HG03432 (cell line): ENCODE data around the gene SLC12A9.
"Not testable (repeated sequence)": the region's sequence is repeated elsewhere in the genome, so short reads cannot be mapped to it uniquely, and the experiment has no call there.

ENCODE experiments used
- ATAC-seq: cut with Tn5 transposase; IDR thresholded peaks from one replicate; pipeline ENCODE4 v1.9.1; 2021; ENCODE audit warnings: mild to moderate bottlenecking, moderate library complexity; ENCODE audit not compliant: unreplicated experiment

SLC12A9 gene

DNA sequence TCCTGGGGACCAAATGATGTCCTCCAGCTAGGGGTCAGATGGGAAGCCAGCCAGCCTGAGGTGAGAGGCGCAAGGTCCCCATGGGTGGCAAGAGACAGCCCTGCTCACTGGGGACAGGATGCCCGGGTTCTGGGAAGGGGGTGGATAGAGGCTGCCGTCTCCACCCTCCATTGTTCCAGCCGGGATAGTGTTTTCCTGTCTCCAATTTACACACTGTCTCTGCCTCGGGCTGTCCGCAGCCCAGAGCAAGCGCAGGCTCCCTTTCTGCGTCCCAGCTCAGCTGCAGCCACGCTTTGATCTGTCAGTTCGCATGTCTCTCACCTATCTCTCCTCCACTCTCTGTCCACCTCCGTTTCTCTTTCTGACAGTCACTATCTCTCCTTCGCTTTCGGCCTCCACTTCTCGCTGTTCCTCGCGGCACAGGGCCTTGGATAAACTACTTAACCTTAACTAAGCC lies 27.3 kb upstream of the SLC12A9 start:
- ATAC-seq: no peak

DNA sequence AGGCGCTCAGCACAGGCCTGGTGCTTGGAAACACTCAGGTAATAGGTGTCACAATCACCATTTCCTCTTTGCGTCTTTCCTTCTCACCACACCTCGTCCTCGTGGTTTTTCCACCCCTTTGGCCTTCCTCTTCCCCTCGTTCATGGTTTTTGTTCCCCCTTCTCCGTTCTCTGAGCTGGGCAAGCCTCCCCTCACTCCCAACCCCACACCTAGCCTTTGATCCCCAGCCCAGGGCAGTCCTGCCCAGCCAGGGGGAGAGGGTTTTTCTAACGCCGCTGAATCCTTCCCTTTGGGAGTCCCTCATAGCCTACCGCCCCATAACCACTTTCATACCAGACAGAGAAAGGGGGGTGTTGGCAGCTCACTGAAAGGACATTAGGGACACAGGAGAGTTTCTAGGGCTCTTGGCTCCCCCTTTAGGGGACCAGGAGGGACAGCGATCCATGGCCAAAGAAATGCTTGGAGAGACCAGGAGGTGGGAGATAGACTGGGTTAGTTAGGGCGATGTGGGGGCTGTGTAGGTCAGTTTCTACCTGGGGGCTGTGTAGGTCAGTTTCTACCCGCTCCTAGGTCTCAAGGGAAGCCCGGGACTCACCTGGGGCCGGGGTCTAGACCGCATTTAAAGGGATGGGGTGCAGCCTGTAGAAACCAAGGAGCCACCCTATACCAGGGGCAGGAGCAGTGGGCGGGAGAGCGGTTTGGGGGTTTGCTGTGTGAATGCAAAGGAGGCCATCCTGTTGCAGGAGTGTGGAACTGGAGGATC lies 26.6 kb upstream of the SLC12A9 start:
- ATAC-seq: no peak

DNA sequence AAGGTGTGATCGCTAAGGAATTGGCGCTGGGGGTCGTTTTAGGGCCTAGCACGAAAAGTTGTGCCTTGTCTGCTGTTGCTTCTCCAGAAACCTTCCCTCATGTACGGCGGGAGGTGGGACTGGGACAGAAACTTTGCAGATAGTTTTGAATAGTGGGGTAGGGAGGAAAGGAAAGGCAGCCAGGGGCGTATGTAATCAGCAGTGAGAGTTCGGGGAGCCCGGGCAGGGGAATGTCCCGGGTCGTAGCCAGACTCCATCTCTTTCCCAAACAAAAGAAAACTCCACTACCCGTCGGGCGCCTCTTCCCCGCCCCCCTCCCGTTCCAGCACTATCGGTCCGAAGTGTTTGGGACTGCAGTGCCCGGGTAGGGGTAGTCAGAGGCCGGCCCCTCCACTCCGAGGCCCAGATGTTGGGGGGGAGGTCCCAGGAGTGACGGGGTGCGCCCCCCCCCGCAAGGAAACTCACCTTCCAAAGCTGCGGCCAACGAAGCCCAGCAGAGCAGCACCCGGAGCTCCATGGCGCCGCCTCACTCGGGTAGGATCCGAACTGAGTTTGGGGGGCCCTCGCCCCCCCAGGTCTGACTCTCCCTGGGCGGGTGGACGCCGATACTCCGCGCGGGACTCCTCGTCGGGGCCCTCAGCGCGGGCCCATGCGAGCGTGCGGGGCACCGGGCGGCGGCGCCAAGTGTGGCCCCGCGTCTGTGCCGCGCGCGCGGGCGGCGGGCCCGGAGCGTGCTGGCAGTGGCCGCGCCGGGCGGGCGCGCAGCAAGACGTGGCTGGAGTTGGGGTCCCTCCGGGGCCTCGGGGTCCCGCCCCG lies 25.8 kb upstream of the SLC12A9 start:
- ATAC-seq: no peak

DNA sequence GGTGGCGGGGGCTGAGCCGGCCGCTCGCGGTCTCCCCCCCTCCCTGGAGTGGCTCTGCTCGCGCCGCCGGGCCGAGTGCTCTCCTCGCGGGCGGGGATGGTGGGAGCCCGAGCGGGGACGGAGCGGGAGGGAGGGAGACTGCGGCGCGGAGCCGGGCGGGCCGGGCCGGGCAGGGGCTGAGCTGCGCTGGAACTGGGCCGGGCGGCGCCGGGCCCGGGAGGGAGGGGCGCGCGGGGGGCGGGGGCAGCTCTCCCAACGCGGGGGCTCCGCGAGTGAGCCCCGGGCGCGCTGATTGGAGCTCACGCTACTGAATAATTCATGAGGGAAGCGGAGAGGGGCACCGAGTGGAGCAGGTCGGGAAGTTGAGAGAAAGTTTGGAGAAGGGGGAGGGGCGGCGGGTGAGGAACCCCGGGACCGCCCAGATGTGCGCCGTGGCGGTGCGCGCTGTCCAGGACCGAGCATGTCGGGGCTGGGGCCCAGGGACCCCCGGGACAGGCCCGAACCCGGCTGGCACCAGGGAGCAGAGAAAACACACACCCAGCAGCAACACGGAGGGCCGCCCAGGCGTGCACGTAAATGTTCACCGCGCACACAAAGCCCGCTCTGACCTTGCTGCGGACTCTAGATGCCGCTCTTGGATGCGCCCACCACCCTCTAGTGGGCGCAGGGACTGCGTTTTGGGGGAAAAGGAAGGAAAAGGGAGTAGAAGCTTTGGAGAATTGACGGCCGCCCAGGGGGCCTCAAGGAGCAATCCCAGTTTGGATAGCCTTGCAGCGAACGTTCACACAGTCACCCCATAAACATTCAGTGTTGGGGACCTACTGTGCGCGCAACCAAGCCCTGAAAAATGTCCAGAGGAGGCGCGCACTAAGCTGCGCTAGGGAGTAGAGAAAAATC lies 24.9 kb upstream of the SLC12A9 start, which contains the start of gene EPHB4:
EPHB4 (minus strand) TSS at position 194 of the 897 bp plus-strand sequence. CDS start 493 bp downstream, outside the sequence.
- no peak for ATAC-seq

GRCh38 chr7:100829150-100829716 lies 23.3 kb upstream of the SLC12A9 start:
- ATAC-seq: no peak

DNA sequence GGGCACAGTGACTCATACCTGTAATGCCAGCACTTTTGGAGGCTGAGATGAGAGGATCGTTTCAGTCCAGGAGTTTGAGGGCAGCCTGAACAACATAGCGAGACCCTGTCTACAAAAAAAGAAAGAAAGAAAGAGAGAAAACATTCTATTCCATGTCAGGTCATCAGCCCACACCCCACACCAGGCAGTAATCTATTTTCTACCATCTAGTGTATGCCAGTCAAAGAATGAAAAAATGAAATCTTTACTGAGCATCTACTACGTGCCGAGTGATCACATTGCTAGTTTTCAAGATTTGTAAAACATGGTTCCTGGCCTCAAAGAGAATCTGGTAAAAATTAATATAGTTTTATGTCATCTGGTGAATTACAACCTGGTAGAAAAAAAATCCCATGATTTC lies 22.1 kb upstream of the SLC12A9 start:
- no peak for ATAC-seq

GRCh38 chr7:100832281-100832633 lies 20.3 kb upstream of the SLC12A9 start:
- ATAC-seq: no peak

DNA sequence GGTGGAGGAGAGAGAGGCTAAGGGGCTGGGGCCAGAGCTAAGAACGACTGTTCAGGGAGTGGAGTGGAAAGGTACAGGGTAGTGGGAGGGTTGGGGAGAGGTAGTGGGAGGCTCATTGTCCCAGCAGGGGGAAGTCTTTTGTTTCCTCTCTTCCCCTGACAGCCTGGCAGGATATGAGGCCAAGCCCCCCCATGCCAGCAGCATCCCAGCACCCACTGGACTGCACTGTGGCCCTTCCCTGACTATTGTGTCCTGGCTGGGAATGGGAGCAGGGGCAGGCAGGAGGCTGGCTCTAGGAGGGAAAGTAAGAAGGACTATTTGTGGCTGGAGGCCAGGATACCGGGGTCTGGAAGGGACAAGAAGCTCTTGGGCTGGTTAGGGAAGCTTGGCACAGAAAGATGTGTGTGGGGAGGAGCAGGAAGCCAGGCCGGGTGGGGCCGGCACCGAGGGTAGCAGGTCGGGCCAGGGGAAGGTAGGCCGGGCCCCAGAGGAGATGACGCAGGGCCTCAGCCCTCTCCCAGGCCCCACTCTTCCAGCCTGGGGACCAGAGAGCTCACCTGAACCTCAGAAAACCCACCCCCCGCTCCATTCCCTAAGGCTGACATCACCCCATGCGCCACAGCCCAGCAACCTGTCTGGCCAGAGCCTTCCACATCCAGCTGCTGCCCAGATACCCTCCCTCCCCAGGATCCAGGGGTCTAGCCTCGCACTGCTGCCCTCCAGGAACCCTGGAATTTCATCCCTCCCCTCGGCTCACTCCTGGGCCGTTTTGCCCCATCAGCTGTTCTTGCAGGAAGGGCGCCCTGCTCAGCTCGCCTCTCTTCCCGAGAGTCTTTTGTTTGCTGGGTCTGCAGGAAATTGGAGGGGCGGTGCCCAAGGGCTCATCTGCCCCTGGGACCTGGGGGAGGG lies 16.4 kb upstream of the SLC12A9 start:
- no peak for ATAC-seq

GRCh38 chr7:100836812-100837098 lies 15.8 kb upstream of the SLC12A9 start:
- ATAC-seq: no peak

DNA sequence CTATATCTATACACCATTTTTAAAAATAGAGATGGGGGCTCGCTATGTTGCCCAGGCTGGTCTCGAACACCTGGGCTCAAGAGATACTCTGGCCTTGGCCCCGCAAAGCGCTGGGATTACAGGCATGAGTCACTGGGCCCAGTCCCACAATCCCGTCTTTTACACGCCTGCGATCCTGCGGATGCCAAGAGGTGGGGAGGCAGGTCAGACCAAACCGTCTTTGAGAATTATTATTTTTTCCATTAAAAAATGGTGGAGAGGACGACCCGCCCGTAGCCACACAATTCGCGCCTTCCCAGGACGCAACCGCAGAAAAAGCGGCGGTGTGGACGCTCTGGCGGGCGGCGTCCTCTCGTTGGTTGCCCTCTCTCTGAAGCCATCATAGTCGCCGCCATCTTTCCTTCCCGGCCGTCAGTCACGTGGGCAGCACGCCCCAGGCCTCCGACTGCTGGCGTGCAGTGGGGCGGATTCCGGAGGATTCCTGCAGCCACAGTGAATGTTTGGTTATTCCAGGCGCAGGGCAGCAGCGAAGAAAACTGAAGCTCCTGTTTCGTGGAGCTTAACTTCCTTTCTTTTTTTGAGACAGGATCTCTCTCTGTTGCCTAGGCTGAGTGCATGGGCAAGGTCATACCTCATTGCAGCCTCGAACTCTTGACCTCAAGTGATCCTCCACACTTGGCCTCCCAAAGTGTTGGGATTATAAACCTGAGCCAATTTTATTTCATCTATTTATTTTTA lies 15.2 kb upstream of the SLC12A9 start:
- peak; percentile 66 for ATAC-seq

DNA sequence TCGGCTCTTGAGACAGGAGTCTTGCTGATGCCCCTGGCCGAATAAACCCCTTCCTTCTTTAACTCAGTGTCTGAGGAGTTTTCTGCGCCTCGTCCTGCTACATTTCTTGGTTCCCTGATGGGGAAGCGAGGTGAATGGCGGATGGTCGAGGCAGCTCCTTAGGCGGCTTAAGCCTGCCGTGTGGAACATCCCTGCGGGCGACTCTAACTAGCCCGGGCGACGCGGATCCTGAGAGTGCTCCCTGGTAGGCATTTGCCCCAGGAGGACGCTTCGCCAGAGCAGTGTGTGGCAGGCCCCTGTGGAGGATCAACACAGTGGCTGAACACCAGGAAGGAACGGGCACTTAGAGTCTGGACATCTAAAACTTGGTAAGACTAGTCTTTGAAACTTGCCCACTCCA lies 13.2 kb upstream of the SLC12A9 start:
- no peak for ATAC-seq

DNA sequence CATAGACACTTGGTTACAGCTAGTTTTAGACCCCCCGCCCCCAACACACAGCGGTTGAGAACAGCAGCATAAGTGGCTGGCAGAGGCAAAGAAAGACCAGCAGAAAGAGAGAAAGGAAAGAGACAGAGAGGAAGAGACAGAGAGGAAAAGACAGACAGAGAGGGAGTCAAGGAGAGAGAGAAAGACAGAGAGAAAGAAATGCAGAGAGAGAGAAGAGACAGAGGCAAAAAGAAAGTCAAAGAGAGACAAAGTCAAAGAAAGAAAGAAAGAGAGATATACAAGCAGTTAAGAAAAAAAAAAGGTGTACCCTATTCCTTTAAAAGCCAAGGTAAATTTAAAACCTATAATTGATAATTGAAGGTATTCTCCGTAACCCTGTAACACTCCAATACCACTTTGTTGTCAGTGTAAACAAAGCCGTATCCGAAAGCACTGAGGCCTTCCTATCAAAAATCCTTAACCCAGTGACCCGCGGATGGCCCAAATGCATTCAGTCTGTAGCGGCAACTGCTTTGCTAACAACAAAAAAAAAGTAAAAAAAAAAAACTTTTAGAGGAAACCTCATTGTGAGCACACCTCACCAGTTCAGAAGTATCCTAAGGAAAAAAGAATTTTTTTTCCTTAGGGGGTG lies 11.9 kb upstream of the SLC12A9 start:
- no peak for ATAC-seq

DNA sequence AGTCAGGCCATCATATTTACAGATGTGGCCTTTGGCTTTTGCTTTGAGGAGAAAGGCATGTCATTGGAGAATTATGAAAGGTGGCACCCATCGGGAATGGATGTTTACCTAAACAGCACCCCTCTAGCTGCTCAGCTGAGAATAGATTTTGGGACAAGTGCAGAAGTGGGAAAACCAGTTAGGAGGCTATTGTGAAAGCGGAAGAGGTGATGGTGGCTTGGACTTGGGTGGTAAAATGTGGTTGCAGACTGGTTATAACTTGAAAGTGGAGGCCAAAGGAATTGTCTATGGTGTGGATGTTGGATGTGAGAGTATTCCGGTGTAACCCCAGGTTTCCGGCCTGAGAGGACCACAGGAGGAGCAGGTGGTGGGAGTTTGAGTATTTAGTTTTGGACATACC lies 5.2 kb upstream of the SLC12A9 start:
- ATAC-seq: no peak

- ATAC-seq: no peak
These were observed 1.8 kb downstream of the SLC12A9 start for GRCh38 chr7:100854146-100854895.

DNA sequence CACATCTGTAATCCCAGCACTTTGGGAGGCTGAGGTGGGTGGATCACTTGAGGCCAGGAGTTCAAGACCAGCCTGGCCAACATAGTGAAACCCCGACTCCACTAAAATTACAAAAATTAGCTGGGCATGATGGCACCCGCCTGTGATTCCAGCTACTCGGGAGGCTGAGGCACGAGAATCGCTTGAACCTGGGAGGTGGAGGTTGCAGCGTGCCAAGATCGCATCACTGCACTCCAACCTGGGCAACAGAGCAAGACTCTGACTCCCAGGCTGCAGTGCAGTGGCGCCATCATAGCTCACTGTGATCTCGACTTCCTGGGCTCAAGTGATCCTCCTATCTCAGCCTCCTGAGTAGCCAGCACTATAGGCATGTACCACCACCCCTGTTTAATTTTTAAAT lies 2.4 kb downstream of the SLC12A9 start:
- not testable (repeated sequence) for ATAC-seq

DNA sequence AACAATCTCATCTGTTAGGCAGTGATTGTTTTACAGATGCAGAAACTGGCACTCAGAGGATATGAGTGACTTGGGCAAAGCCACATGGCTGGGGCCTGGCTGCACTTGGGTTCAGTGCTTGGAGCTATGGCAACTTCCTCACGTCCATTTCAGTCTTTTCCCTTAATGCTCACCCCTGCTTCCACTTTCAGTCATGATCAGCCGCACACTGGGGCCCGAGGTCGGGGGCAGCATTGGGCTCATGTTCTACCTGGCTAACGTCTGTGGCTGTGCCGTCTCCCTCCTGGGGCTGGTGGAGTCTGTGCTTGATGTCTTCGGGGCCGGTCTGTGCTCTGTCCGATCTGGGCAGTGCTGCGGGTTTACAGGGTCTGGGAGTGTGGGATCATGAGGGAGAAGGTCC lies 3.0 kb downstream of the SLC12A9 start:
- ATAC-seq: no peak

- no peak for ATAC-seq
These were observed 4.4 kb downstream of the SLC12A9 start for GRCh38 chr7:100856871-100857282.

DNA sequence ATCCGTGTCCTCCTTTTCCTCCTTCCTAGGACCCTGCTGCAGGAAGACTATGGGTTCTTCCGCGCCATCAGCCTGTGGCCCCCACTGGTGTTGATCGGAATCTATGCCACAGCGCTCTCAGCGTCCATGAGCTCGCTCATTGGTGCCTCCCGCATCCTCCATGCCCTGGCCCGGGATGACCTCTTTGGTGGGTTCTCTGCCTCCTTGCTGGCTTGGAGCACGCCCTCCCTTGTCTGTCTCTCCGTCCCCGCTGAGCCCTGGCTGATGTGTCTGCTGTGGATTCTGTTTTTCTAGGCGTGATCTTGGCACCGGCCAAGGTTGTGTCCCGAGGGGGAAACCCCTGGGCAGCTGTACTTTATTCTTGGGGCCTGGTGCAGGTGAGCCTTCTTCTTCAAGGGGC lies 7.3 kb downstream of the SLC12A9 start:
- no peak for ATAC-seq
